GM18505 (cell line): ENCODE data around the gene IBA57.

ENCODE experiments used
- ATAC-seq: cut with Tn5 transposase; IDR thresholded peaks from one replicate; pipeline ENCODE4 v1.9.1; 2021; ENCODE audit not compliant: unreplicated experiment
- POLR2A ChIP-seq: IDR thresholded peaks from 4 replicates; pipeline ENCODE4 v1.6.1; 2011; ENCODE audit warnings: borderline replicate concordance; ENCODE audit not compliant: insufficient read depth, insufficient read length; ENCODE audit errors: extremely low read depth

Gene IBA57

GRCh38 chr1:228148196-228148861 lies 17.3 kb upstream of the IBA57 start:
- ATAC-seq = no peak
- no peak for TF ChIP-seq POLR2A

DNA sequence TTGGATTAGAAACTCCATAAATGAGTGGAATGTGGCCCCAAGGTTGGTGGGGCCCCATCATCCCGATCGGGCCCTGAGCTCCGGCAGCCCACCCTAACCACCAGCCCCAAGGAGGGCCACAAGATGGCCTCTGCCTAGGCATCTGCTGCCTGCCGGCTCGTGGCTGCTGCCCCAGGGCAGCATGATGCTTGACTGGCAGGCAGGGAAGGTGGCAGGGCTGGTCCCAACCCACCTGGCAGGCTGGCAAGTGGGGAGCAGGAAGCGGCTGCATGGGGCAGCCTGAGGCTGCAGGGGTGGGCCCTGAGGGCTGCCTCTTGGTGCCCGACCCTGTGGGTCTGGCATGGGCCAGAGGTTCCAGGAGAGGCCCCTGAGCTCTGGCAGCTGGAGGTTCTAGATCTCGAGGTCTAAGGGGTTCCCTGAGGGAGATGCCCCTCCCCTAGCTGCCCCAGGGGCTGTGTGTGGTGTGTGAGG lies 16.6 kb upstream of the IBA57 start:
- no peak for TF ChIP-seq POLR2A
- ATAC-seq = no peak

- no peak for ATAC-seq
- no peak for TF ChIP-seq POLR2A
Measured at GRCh38 chr1:228149406-228150119, 16.0 kb upstream of the IBA57 start, which contains the start of gene GJC2. Gene GJC2, plus strand, starts transcription at chr1:228149930. Its CDS starts 7,829 bp downstream, at chr1:228157759.

DNA sequence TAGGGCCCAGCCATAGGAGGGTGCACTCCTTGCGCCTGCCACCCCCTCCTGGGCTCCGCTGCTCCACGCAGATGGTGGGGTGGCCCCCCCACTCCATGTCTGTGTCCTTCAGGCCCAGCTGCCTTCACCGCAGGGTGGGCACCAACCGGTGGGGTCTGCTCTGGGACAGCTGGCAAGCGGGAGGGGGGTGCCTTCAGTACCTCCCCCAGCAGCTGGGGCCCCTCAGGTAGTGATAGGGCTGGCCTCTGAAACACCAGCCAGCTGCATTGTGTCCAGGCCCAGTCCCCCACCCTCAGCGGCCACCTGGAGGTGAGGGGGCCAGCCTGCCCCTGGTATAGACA lies 15.5 kb upstream of the IBA57 start:
- no peak for ATAC-seq

DNA sequence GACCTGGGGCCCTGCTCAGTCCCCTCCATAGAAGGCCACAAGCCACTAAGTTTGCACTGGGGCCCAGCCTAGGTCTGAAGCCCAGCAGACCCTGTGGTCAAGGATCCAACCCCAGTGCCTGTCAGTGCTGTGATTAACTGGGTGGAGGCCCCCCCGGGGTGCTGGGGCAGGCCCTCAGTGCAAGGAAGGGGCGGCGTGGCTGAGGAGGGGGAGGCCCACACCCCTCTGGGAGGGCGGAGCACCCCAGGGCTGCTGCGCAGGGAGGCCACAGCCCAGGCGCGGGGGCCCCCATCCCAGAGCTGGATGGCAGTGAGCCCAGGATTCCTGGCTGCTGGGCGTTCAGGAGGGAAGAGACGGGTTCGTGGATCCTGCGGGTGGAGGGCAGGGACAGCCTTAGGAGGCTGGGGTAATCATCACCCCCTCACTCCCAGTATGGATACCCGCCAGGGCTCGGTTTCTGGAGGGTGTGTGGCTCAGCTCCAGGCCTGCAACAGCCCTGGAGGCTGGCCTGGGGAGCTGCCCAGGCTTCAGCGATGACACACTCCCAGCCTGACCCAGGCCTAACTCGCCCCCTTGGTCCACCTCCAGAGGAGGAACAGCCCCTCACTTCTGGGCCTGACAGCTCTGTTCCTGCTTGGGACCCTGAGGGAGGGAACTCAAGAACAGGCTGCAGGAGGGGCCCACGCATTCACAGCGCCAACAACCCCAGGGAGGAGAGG lies 15.0 kb upstream of the IBA57 start:
- no peak for ATAC-seq
- TF ChIP-seq POLR2A = no peak

More for the DNA sequence above, 15.5 kb upstream of the IBA57 start:
- no peak for TF ChIP-seq POLR2A

DNA sequence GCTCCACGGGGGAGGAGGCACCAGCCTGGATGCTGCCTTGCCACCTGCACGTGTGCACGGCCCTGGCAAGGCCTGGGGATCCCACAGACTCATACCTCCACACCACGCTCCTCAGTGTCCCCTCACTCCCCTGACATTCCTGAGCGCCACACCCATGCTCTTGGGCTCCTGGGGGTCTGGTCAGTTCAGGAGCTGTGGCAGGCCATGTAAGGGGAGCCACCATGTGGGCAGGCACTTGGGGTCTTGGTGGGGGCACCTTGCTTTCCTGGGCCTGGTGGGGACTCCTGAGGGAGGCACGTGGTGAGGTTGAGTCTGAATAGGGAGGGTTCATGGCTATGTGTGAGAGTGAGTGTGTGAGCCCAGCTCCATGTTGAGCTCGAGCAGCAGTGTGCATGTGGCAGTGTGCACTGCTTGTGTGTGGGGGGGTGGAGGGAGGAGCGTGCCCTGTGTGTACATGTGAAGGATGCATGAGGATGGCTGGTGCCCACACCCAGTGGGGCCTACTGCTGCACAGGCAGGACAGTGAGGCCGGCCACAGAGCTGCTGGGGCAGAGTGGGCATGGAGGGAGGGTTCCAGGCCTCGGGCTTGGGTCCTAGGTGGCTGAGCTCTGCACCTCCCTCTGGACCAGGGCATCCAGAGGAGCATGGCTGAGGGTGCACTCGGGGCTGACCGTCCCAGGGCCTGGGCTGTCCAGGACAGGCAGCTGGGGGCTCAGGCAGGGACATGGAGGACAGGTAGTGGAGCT lies 14.3 kb upstream of the IBA57 start:
- no peak for TF ChIP-seq POLR2A
- ATAC-seq = no peak

DNA sequence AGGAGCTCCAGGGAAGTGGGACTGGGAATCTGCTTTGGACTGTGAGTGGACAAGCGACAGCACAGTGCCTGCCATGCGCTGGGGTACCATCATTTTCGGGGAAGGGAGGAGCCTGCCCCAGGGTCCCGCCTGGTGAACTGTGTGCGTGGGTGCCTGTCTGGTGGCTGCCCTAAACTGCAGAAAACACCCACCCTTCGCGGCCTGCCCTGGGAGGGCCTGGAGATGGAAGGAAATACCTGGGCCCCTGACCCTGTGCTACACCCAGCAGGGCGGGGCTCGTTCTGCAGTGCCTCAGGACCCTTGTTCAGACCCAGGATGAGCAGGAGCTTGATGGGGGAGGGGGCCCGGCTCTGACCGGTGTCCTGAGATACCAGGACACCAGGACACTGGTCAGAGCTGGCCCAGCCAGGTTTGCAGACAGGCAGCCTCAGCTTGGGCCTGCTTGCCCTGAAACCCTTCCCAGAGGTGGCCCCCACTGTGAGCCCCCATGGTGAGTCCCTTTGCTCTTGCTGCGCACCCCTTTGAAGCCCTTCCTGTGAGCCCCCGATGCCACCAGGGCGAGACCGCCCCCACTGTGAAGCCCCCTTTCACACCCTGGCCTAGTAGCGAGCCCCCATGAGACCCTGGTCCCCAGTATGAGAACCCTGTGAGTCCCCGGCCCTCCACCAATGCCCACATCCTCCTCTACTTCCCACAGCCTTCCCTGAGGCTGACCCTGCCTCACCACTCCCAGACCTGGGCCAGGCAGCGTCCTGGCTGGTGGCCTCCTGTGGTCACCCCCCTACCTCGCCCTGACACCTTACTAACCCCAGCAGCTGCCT lies 13.3 kb upstream of the IBA57 start:
- no peak for ATAC-seq
- no peak for TF ChIP-seq POLR2A

DNA sequence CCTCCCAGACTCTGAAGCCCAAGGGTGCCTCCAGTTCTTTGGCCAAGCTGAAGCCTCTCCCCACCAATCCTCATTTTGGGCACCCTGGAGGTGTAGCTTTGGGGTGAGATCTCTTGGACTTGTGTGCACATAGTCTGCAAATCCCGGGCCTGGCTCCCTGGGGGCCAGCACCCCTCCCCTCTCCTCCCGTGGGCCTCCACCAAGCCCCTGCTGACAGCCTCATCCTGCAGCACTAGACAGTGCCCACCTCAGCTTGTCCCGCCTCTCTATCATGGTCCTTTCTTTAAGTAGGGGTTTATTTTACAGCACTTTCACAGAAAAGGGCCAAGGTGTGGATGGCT lies 12.7 kb upstream of the IBA57 start:
- TF ChIP-seq POLR2A = no peak
- no peak for ATAC-seq

- no peak for ATAC-seq
- no peak for TF ChIP-seq POLR2A
Measured at GRCh38 chr1:228154021-228154669, 11.5 kb upstream of the IBA57 start.

GRCh38 chr1:228154670-228155571 lies 10.7 kb upstream of the IBA57 start:
- ATAC-seq = no peak
- no peak for TF ChIP-seq POLR2A
